Mesangial cell (primary cell): Measurements from ENCODE around the gene TRIM69. TPM values are rescaled to one million over a fixed set of nuclear protein-coding genes. Genes with fewer than 3 reads are reported as not detected.

Experiments used
- total RNA-seq: library from RNA; depleted of rRNA; stranded (reverse); fragments of >200 nt; gene quantifications from 2 replicates; pipeline ENCODE4 v1.2.3, GENCODE V29; 2015

Gene TRIM69, protein sequence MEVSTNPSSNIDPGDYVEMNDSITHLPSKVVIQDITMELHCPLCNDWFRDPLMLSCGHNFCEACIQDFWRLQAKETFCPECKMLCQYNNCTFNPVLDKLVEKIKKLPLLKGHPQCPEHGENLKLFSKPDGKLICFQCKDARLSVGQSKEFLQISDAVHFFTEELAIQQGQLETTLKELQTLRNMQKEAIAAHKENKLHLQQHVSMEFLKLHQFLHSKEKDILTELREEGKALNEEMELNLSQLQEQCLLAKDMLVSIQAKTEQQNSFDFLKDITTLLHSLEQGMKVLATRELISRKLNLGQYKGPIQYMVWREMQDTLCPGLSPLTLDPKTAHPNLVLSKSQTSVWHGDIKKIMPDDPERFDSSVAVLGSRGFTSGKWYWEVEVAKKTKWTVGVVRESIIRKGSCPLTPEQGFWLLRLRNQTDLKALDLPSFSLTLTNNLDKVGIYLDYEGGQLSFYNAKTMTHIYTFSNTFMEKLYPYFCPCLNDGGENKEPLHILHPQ
- total RNA-seq, result 7.4 and 7.8 TPM in 2 replicates

DNA sequence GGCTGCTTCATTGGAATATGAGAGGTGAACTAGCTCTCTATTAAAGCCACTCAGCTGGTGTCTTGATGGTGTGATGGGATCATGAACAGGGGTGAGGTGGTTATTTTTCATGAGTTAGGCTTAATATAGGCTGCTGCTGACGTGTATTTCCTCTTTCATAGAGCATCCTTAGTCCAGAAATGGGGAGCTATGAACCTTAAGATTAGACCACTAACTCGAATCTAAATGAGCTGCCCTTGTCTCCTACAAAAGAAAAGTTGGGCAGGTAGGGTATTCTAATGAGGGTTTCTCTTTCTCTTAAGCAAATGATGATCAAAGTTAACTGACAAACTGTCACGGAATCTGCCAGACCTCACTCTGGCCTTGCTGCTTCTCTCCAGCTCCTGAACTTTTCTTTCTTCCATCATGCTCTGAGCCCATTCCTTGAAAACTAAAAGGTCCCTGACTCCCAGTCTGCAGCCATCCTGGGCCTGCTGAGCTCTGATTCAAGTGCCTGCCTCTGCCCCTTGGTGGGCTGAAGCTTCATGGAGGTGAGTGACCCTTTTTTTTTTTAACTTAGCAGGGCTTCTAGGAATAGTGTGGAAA is at the start of gene TRIM69:
Gene TRIM69, plus strand, starts transcription at position 348 of the 585 bp plus-strand sequence. Its CDS starts 177 bp downstream, at position 525.

DNA sequence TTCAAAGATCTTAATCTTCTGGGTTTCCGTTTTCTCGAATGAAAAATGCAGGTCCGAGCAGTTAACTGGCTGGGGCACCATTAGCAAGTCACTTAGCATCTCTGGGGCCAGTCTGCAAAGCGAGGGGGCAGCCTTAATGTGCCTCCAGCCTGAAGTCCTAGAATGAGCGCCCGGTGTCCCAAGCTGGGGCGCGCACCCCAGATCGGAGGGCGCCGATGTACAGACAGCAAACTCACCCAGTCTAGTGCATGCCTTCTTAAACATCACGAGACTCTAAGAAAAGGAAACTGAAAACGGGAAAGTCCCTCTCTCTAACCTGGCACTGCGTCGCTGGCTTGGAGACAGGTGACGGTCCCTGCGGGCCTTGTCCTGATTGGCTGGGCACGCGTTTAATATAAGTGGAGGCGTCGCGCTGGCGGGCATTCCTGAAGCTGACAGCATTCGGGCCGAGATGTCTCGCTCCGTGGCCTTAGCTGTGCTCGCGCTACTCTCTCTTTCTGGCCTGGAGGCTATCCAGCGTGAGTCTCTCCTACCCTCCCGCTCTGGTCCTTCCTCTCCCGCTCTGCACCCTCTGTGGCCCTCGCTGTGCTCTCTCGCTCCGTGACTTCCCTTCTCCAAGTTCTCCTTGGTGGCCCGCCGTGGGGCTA is 25.1 kb upstream of the TRIM69 start, which contains the start of the genes B2M and PATL2:
Gene B2M, plus strand, starts transcription at position 422 of the 647 bp plus-strand sequence. Its CDS starts 30 bp downstream, at position 452.
Gene PATL2, minus strand, starts transcription at position 228 of the 647 bp plus-strand sequence. CDS start 34,833 bp downstream, outside the sequence.

Other genes starting within 250 kb of the TRIM69 start
- gene EIF3J, start 199.4 kb upstream of the TRIM69 start, total RNA-seq, result 30.3 and 37.3 TPM in 2 replicates
- gene SPG11, start 72.9 kb upstream of the TRIM69 start, total RNA-seq, result 32.8 and 58.8 TPM in 2 replicates
- 0.13 TPM in 1 of 2 replicates, not detected in the other for gene PATL2, start 25.2 kb upstream of the TRIM69 start, total RNA-seq
- gene B2M, start 25.0 kb upstream of the TRIM69 start, total RNA-seq, result 684 and 1,495 TPM in 2 replicates
- gene TERB2, start 220.2 kb downstream of the TRIM69 start, total RNA-seq, result not detected in 2 replicates